HUES48 (cell line): ENCODE measurements around the gene SNCAIP.

Experiments used
- H3K27ac ChIP-seq: one replicate; pipeline ENCODE4 v1.7.0; 2013; ENCODE audit warnings: low read depth, low read length, inconsistent platforms
- H3K27me3 ChIP-seq: 2 replicates; pipeline ENCODE4 v1.6.1; 2013; ENCODE audit warnings: mild to moderate bottlenecking, low read length; ENCODE audit not compliant: control insufficient read depth, insufficient read depth
- H3K36me3 ChIP-seq: 2 replicates; pipeline ENCODE4 v1.6.1; 2013; ENCODE audit warnings: low read length; ENCODE audit not compliant: control insufficient read depth, insufficient read depth
- H3K4me1 ChIP-seq: 2 replicates; pipeline ENCODE4 v1.6.1; 2013; ENCODE audit warnings: mild to moderate bottlenecking, low read length; ENCODE audit not compliant: control insufficient read depth, insufficient read depth
- H3K4me3 ChIP-seq: 2 replicates; pipeline ENCODE4 v1.5.1; 2013; ENCODE audit warnings: mild to moderate bottlenecking, low read depth, low read length
- H3K9ac ChIP-seq: 2 replicates; pipeline ENCODE4 v1.6.1; 2013; ENCODE audit warnings: mild to moderate bottlenecking, low read depth, low read length, moderate library complexity
- H3K9me3 ChIP-seq: 2 replicates; pipeline ENCODE4 v1.6.1; 2013; ENCODE audit warnings: low read length; ENCODE audit not compliant: control insufficient read depth, insufficient read depth

Gene SNCAIP

GRCh38 chr5:122400341-122400740, 88.3 kb downstream of the SNCAIP start:
- Histone ChIP-seq H3K36me3 (no peaks in the 10 kb centered on the region), H3K27me3 (no peaks in the 10 kb centered on the region), H3K9ac (no peak overlapping the region), H3K4me3 (no peak overlapping the region), H3K4me1 (peaks cover 13% of the 10 kb centered on the region), H3K27ac (no peak overlapping the region), H3K9me3 (no peaks in the 10 kb centered on the region)

DNA sequence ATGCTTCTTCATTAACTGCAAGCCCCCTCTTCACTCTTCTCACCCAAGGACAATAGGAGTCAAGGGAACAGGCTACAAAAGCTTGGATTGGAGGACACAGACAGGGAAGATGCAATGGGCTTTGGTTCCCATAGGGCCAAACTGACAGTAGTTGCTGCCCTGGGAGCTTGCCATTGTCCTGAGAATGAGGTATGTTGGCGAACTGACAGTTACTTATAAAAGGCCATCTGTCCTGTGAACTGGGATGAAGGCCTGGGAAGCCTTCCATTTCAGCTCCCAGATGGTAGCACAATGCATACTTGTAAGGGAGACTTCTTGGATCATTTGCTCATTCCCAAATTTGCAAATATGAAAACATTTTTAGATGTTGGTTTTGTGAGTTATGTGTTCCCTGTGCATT, 88.9 kb downstream of the SNCAIP start:
- Histone ChIP-seq H3K9me3 (no peaks in the 10 kb centered on the region), H3K36me3 (no peaks in the 10 kb centered on the region), H3K27ac (no peak overlapping the region), H3K27me3 (no peaks in the 10 kb centered on the region), H3K4me3 (no peak overlapping the region), H3K4me1 (peaks cover 13% of the 10 kb centered on the region), H3K9ac (no peak overlapping the region)

- Histone ChIP-seq H3K9me3 (no peaks in the 10 kb centered on the region), H3K4me1 (peaks cover 13% of the 10 kb centered on the region), H3K4me3 (no peak overlapping the region), H3K27me3 (no peaks in the 10 kb centered on the region), H3K27ac (no peak overlapping the region), H3K36me3 (no peaks in the 10 kb centered on the region), H3K9ac (no peak overlapping the region)
Observed at GRCh38 chr5:122401976-122402725, 90.1 kb downstream of the SNCAIP start.

GRCh38 chr5:122402955-122403685, 91.1 kb downstream of the SNCAIP start:
- Histone ChIP-seq H3K9ac (no peak overlapping the region), H3K27me3 (no peaks in the 10 kb centered on the region), H3K9me3 (no peaks in the 10 kb centered on the region), H3K4me1 (peaks cover 13% of the 10 kb centered on the region), H3K4me3 (no peak overlapping the region), H3K27ac (no peak overlapping the region), H3K36me3 (no peaks in the 10 kb centered on the region)

- Histone ChIP-seq H3K4me1 (peaks cover 13% of the 10 kb centered on the region), H3K4me3 (no peak overlapping the region), H3K27ac (no peak overlapping the region), H3K9ac (no peak overlapping the region), H3K9me3 (no peaks in the 10 kb centered on the region), H3K27me3 (no peaks in the 10 kb centered on the region), H3K36me3 (no peaks in the 10 kb centered on the region)
Observed at GRCh38 chr5:122404018-122404417, 92.0 kb downstream of the SNCAIP start.

DNA sequence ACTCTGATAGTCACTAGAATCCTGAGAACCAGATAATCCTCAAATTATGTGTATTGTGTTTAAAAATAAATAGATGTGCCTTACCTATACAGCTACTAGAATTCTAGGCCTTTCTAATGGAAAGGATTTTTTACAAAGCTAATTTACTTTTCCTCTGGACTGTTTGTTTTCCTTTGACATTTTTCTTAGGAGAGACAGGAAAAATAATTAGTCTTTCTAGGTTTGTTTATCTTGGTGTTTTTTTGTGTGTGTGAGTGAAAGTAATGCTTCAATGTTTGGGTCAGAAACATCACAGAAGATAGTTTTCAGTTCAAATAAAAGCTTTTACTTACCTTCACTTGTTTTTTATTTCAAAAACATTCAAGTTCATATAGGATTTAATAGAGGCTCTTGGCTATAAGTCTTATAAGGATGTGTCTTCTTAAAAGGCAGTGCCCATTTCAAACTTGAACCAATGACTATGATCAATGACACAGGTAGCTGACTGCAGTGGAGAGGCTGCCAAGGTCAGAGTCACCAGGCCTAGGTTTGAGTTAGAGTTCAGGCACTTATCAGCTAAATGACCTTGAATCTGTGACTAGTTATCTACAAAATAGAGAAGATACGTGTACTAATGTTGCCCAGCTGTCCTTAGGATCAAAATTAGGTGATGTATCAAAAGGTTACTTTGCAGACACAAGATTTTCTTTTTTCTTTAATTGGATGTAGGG, 92.8 kb downstream of the SNCAIP start:
- Histone ChIP-seq H3K4me3 (no peak overlapping the region), H3K4me1 (peaks cover 13% of the 10 kb centered on the region), H3K9me3 (no peaks in the 10 kb centered on the region), H3K36me3 (no peaks in the 10 kb centered on the region), H3K27ac (no peak overlapping the region), H3K9ac (no peak overlapping the region), H3K27me3 (no peaks in the 10 kb centered on the region)

DNA sequence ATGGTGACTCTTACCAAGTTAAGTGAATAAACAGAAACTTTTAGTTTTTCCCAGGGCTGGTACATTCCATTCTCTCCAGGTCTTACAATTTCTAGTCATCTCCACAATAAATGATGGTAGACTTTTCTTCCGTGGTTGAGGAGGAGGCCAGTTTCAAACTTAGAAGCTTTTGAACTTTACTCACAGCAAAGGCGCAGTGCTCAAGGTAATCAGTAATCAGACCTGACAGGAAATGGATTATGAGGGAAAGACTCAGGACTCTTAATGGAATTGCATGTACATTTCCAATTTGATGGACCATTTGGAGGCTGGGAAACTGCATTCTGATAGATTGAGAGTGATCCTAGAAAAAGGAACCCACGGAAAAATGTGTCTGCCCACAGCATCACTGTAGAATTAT, 93.7 kb downstream of the SNCAIP start:
- H3K4me1 ChIP-seq, result peaks cover 13% of the 10 kb centered on the region
- H3K9ac ChIP-seq, result no peak overlapping the region
- H3K27me3 ChIP-seq, result no peaks in the 10 kb centered on the region
- no peak overlapping the region for H3K27ac ChIP-seq
- no peaks in the 10 kb centered on the region for H3K9me3 ChIP-seq
- no peaks in the 10 kb centered on the region for H3K36me3 ChIP-seq
- H3K4me3 ChIP-seq, result no peak overlapping the region

DNA sequence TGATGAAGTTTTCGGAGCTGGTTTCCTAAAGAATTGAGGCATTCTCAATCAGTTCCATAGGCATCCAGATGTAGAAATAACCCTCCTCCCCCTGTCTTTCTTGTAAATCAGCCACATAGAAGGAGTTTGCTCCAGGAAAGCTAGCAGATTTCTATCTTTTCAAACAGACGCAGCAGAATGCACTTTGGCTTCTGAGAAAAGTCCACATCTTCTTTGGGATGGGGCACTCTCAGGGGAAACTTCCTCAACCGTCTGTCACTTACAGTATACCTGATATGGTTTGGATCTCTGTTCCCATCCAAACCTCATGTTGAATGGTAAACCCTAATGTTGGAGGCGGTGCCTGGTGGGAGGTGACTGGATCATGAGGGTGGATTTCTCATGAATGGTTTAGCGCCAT, 94.1 kb downstream of the SNCAIP start:
- H3K27ac ChIP-seq, result no peak overlapping the region
- H3K9ac ChIP-seq, result no peak overlapping the region
- no peaks in the 10 kb centered on the region for H3K36me3 ChIP-seq
- H3K27me3 ChIP-seq, result no peaks in the 10 kb centered on the region
- no peak overlapping the region for H3K4me3 ChIP-seq
- H3K9me3 ChIP-seq, result no peaks in the 10 kb centered on the region
- peaks cover 13% of the 10 kb centered on the region for H3K4me1 ChIP-seq

DNA sequence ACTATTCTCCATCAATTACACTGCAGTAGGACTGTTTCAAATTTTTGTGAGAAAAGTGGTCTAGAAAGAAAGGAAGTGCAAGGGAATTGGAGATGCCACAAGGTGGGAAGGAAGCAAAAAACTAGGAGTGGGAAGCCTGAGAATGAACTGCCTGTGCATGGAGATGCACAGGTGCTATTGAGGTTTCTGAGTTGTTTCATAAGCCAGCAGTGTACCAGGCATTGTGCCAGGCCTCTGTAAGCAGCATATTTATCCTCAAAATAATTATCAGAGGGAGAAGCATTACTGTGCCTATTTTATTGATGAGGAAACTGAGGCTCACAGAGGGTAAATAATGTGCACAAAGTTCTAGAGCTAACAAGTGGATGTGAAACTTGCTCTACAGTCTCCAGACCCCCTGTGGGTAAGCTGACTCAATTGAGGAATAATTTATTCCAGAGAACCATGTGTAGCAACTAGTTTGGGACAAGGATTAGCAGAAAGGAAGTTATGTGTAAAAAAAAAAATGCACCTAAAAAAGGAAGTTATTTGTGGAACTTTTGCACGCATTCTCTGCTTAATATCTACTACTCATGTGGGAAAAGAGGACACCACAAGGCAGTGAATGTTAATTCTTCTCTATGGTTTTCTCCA, 96.7 kb downstream of the SNCAIP start:
- Histone ChIP-seq H3K9ac (no peak overlapping the region), H3K9me3 (no peaks in the 10 kb centered on the region), H3K4me1 (no peaks in the 10 kb centered on the region), H3K27me3 (no peaks in the 10 kb centered on the region), H3K36me3 (no peaks in the 10 kb centered on the region), H3K4me3 (no peak overlapping the region), H3K27ac (no peak overlapping the region)

GRCh38 chr5:122412966-122413365, 100.9 kb downstream of the SNCAIP start:
- Histone ChIP-seq H3K4me1 (peaks cover 6% of the 10 kb centered on the region), H3K4me3 (no peak overlapping the region), H3K36me3 (no peaks in the 10 kb centered on the region), H3K27me3 (no peaks in the 10 kb centered on the region), H3K9me3 (no peaks in the 10 kb centered on the region), H3K9ac (no peak overlapping the region), H3K27ac (no peak overlapping the region)
